ENCODE measurements around the gene PAQR9.

DNA sequence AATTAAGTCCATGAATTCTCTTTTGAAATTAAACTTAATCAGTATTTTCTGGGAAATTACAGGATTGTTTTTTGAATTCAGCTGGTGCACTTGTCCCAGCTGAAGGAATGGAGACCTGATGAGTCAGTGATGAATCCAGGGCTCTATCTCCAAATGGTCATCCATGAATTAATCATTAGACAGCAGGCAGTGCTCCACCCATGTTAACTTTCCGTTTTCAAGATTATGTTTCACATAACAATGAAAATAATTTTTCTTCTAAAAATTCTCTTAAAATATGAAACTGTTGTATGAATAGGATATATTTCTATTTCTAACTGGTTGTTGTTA is 13.9 kb upstream of the PAQR9 start:
- TF ChIP-seq, protein P1, sequence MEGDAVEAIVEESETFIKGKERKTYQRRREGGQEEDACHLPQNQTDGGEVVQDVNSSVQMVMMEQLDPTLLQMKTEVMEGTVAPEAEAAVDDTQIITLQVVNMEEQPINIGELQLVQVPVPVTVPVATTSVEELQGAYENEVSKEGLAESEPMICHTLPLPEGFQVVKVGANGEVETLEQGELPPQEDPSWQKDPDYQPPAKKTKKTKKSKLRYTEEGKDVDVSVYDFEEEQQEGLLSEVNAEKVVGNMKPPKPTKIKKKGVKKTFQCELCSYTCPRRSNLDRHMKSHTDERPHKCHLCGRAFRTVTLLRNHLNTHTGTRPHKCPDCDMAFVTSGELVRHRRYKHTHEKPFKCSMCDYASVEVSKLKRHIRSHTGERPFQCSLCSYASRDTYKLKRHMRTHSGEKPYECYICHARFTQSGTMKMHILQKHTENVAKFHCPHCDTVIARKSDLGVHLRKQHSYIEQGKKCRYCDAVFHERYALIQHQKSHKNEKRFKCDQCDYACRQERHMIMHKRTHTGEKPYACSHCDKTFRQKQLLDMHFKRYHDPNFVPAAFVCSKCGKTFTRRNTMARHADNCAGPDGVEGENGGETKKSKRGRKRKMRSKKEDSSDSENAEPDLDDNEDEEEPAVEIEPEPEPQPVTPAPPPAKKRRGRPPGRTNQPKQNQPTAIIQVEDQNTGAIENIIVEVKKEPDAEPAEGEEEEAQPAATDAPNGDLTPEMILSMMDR (IDR thresholded peaks at IDR 0.05), result no peak
- no peak for TF ChIP-seq POLR2A (IDR thresholded peaks at IDR 0.05)
